Stomach (tissue), 4 donors: Measurements from ENCODE around the gene RFFL.

ENCODE experiments used
- EP300 ChIP-seq: sonication (generic); formaldehyde crosslinking; IDR thresholded peaks from one replicate; pipeline ENCODE4 v1.6.1; 2017; ENCODE audit warnings: antibody characterized with exemption
- TF ChIP-seq, protein P1 (sequence below), 7 experiments: fragments of 450-650 bp in 4 of 7; fragments of 200-600 bp in 3 of 7; sonication (generic) in 3 of 7; IDR thresholded peaks; one replicate each; pipeline ENCODE4 v1.5.1; 2016 to 2019; ENCODE audit warnings: antibody characterized with exemption in 7 of 7, control low read depth in 2 of 7, mild to moderate bottlenecking in 1 of 7

DNA sequence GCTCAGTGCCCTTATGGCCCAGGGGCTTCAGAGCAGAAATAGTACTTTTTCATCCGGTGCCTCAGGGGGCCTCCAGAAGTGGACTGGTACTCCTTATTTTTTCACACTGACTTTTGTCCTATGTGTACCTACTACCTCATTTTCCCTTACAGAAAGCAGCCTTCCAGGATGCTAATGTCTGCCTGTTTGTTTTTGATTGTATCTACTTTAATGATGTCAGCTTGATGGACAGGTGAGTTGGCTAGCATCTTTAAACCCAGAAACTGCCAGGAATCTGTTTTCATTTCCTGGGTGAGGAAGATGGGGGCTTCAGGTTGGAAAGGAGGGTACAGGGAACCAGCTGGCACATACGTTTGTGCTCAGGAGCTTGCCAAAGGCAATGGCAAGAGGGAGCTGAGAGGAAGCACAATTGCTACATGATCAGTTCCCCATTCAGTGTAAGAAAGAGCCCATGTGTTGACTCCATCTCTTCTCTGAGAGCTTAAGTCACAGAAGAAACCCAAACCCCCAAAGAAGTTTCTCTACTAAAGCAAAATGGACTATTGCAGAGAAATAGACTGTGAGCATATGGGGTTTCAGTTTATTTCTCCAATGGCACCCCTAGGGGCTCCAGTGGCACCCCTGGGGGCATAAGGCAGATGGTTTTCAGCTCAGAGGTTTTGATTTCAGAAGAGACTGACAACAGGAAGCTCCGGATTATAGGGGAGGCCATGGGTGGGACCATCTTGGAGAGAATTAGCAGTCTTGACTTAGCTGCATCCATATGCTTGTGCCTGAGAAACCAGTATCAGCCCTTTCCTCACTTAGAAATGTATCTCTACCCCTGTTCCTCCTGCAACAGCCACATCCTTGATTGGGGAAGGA, 66.9 kb downstream of the RFFL start:
- no peak for TF ChIP-seq EP300
- TF ChIP-seq, protein P1, sequence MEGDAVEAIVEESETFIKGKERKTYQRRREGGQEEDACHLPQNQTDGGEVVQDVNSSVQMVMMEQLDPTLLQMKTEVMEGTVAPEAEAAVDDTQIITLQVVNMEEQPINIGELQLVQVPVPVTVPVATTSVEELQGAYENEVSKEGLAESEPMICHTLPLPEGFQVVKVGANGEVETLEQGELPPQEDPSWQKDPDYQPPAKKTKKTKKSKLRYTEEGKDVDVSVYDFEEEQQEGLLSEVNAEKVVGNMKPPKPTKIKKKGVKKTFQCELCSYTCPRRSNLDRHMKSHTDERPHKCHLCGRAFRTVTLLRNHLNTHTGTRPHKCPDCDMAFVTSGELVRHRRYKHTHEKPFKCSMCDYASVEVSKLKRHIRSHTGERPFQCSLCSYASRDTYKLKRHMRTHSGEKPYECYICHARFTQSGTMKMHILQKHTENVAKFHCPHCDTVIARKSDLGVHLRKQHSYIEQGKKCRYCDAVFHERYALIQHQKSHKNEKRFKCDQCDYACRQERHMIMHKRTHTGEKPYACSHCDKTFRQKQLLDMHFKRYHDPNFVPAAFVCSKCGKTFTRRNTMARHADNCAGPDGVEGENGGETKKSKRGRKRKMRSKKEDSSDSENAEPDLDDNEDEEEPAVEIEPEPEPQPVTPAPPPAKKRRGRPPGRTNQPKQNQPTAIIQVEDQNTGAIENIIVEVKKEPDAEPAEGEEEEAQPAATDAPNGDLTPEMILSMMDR (IDR thresholded peaks at IDR 0.05): no peak
